ENCODE measurements around the gene C1orf210.

DNA sequence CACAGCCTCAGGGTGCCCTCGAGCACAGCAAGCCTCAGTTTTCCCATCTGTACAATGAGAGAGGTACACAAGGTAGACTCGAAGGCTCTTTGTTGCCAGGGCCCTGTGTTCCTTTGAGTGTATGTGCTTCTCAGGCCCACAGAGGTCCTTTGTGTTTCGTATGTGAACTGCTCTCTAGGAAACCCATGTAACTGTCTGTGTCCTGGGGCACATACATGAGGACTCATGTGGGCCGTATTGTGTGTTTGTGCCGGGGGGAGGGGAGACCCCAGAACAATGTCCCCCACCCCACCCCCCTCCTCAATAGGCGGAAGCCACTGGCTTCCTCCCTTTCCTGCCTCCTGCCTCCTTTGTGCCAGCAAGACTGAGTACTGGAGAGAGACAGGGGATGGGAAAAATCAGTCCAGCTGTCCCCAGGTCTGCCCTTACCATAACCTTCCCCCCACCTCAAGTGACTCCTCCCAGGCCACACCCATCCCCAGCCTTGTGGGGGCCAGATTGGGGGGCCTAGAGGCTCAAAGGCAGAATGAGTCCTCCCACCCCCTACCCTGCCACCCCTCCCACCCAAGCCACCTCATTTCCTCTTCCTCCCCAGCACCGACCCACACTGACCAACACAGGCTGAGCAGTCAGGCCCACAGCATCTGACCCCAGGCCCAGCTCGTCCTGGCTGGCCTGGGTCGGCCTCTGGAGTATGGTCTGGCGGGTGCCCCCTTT lies 15.2 kb upstream of the C1orf210 start, which contains the start of gene TIE1:
- no peak for TF ChIP-seq EZH2 (IDR thresholded peaks at IDR 0.05)
- no peak for TF ChIP-seq POLR2AphosphoS5 (IDR thresholded peaks at IDR 0.05; ENCODE audit: borderline replicate concordance, low read depth, low read length)
- no peak for TF ChIP-seq FOXP2 (optimal IDR thresholded peaks at IDR 0.05; ENCODE audit: control extremely low read depth, extremely low read length, insufficient read depth)

All from SK-N-MC (cell line).